WTC11 (cell line): Measurements from ENCODE around the gene EPSTI1.

Source experiments
- ATF1 ChIP-seq: sonication (generic); formaldehyde crosslinking; IDR thresholded peaks from 2 replicates; pipeline ENCODE4 v1.8.1; 2023; ENCODE audit warnings: mild to moderate bottlenecking, moderate library complexity, missing genetic modification reagents
- CREB1 ChIP-seq: sonication (generic); formaldehyde crosslinking; IDR thresholded peaks from 2 replicates; pipeline ENCODE4 v1.8.0; 2023; ENCODE audit warnings: mild to moderate bottlenecking, missing genetic modification reagents
- CTCF ChIP-seq: fragments of 200-600 bp; IDR thresholded peaks from 2 replicates; pipeline ENCODE4 v1.8.0; 2022; ENCODE audit warnings: antibody characterized with exemption
- GRHL2 ChIP-seq: fragments of 250-450 bp; sonication (Bioruptor Pico); IDR thresholded peaks from 2 replicates; pipeline ENCODE4 v1.8.0; 2022; ENCODE audit warnings: mild to moderate bottlenecking, moderate library complexity; ENCODE audit not compliant: insufficient replicate concordance, severe bottlenecking
- MLX ChIP-seq: sonication (generic); formaldehyde crosslinking; IDR thresholded peaks from 2 replicates; pipeline ENCODE4 v1.8.1; 2023; ENCODE audit warnings: mild to moderate bottlenecking, missing genetic modification reagents, moderate library complexity
- RELA ChIP-seq: sonication (generic); formaldehyde crosslinking; IDR thresholded peaks from 2 replicates; pipeline ENCODE4 v1.8.1; 2022; ENCODE audit warnings: missing genetic modification reagents, mild to moderate bottlenecking, borderline replicate concordance
- SP1 ChIP-seq: sonication (generic); formaldehyde crosslinking; conservative IDR thresholded peaks from 2 replicates; pipeline ENCODE4 v1.8.1; 2022; ENCODE audit warnings: missing genetic modification reagents
- ZNF396 ChIP-seq: fragments of 250-450 bp; sonication (Bioruptor Pico); IDR thresholded peaks from 2 replicates; pipeline ENCODE4 v1.8.0; 2021; ENCODE audit warnings: mild to moderate bottlenecking, moderate library complexity, borderline replicate concordance
- ZSCAN18 ChIP-seq: fragments of 250-450 bp; sonication (Bioruptor Pico); IDR thresholded peaks from 2 replicates; pipeline ENCODE4 v2.1.2; 2022; ENCODE audit warnings: mild to moderate bottlenecking, moderate library complexity
- TF ChIP-seq, protein P1 (sequence below): fragments of 250-450 bp; sonication (Bioruptor Pico); conservative IDR thresholded peaks from 2 replicates; pipeline ENCODE4 v1.9.0; 2021; ENCODE audit warnings: mild to moderate bottlenecking
- TF ChIP-seq, protein P2 (sequence below): sonication (generic); formaldehyde crosslinking; IDR thresholded peaks from 2 replicates; pipeline ENCODE4 v1.8.0; 2022; ENCODE audit warnings: mild to moderate bottlenecking, missing genetic modification reagents

- TF ChIP-seq SP1 (no peak), CTCF (no peak), ZNF396 (CRISPR knock-in tag) (no peak), MLX (CRISPR knock-in tag) (no peak), ZSCAN18 (CRISPR knock-in tag) (no peak), ATF1 (CRISPR knock-in tag) (no peak), GRHL2 (CRISPR knock-in tag) (no peak), CREB1 (CRISPR knock-in tag) (no peak), RELA (CRISPR knock-in tag) (no peak)
- TF ChIP-seq, protein P1, sequence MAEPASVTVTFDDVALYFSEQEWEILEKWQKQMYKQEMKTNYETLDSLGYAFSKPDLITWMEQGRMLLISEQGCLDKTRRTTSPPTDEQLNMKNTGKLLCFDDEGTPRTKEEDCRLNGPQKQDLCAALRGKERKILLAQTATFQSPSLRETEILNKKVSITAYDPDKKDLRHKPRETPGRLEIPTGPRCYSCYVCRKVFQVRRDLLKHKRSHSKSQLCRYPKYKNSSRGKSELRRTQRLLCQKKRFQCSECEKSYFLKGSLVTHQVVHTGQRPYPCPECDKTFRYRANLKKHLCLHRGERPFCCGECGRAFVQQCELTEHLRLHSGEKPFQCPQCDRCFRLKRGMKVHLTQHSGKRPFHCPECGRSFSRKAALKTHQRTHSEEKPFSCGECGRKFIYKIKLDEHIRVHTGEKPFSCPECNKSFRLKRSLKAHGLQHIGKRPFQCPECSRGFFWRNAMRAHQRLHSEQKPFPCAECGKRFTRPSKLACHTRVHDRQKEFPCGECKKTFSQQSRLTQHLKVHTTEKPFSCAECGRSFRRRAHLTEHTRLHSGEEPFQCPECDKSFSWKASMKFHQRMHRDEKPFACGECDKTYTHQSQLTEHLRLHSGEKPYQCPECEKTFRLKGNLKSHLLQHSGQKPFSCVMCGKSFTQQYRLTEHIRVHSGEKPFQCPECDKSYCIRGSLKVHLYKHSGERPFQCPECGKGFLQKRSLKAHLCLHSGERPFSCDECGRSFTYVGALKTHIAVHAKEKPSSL, result no peak
- TF ChIP-seq, protein P2, sequence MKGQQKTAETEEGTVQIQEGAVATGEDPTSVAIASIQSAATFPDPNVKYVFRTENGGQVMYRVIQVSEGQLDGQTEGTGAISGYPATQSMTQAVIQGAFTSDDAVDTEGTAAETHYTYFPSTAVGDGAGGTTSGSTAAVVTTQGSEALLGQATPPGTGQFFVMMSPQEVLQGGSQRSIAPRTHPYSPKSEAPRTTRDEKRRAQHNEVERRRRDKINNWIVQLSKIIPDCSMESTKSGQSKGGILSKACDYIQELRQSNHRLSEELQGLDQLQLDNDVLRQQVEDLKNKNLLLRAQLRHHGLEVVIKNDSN (CRISPR knock-in tag), result no peak
These were observed 44.6 kb upstream of the EPSTI1 start for GRCh38 chr13:43036351-43037250.
